Bronchial smooth muscle cell (primary cell): ENCODE measurements around the gene LRRC70. TPM values are rescaled to one million over a fixed set of nuclear protein-coding genes. Genes with fewer than 3 reads are reported as not detected.

Experiments used
- total RNA-seq: library from RNA; depleted of rRNA; stranded (reverse); fragments of >200 nt; gene quantifications from 2 replicates; pipeline ENCODE4 v1.2.1, GENCODE V29; 2014

Gene LRRC70
- 0.26 and 0.79 TPM in 2 replicates for total RNA-seq

GRCh38 chr5:62578540-62578939 lies at the start of gene LRRC70:
Gene LRRC70, plus strand, starts transcription at chr5:62578819. Its CDS starts 620 bp downstream, at chr5:62579439.

Other genes with a start within 250 kb of the LRRC70 start
- gene DIMT1, start 174.9 kb upstream of the LRRC70 start, total RNA-seq = 14.9 and 17.5 TPM in 2 replicates
- gene IPO11, start 166.1 kb upstream of the LRRC70 start, total RNA-seq = 22.7 and 24.9 TPM in 2 replicates